ENCODE data around the gene MKLN1. TPM values are rescaled to one million over a fixed set of nuclear protein-coding genes. Genes with fewer than 3 reads are reported as not detected.

MKLN1 gene
- total and polyA plus RNA-seq, 2 of the 4 experiments (the other 2 are of a cell fraction): 17.5 to 52.0 TPM

DNA sequence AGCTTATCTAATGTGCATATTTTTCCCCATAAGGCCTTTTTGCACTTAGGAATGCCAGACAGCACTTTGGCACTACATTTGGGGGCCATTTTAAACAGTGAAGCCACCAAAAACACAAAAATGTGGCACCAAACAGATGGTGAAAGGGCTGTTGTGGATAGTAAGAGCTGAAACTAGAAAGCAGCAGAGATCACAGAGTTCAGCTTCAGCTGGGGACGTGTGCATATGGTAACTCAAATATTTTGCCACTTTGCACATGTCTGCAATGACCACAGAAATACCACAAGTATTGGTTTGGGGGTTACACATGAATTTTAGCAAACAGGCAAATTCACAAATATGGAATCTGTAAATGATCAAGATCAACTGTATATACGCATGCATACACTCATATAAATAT, 155.9 kb downstream of the MKLN1 start:
- CTCF ChIA-PET: interaction anchor here (0.7 kb wide), 1 partner anchor 378 kb away, joined by 3 read pairs; no protein-coding TSS in a partner anchor
- H3K4ac ChIP-seq (ENCODE audit: low read depth, low read length): no peak overlapping the region
- WGBS, 2 experiments (ENCODE audit: extremely low coverage in 2 of 2, insufficient read length in 1 of 2): no CpG with 5 or more reads among the region's 2 CpGs
- no peak overlapping the region for H3K18ac ChIP-seq (ENCODE audit: low read depth, low read length)
- H2AFZ ChIP-seq (replicated peaks; ENCODE audit: low read length, poor library complexity): no peak overlapping the region
- H4K5ac ChIP-seq (ENCODE audit: low read depth, low read length): no peak overlapping the region
- H3K23ac ChIP-seq (ENCODE audit: low read depth, low read length): no peak overlapping the region
- H3K79me1 ChIP-seq (ENCODE audit: low read depth in 1 of 2, low read length in 2 of 2): peaks cover 0 to 12% of the 10 kb centered on the region in 2 experiments; a peak in 2 of 4 replicates
- ATAC-seq (ENCODE audit: low read depth) (no peak), DNase-seq (no peak)
- H4K8ac ChIP-seq (ENCODE audit: low read depth in 2 of 2, low read length in 2 of 2): no peak overlapping the region
- H4K91ac ChIP-seq (ENCODE audit: insufficient read depth, low read depth, low read length): no peak overlapping the region
- no peak for TF ChIP-seq CEBPB (IDR thresholded peaks at IDR 0.05; ENCODE audit: low read depth, low read length)
- no peak for TF ChIP-seq POLR2A (IDR thresholded peaks at IDR 0.05; ENCODE audit: low read depth, low read length)
- TF ChIP-seq RFX5 (IDR thresholded peaks at IDR 0.05; ENCODE audit: low read depth, low read length): no peak
- H3K14ac ChIP-seq (replicated peaks; ENCODE audit: low read depth, low read length): no peak overlapping the region
- BruUV-seq (replicated peaks): no TSS peak
- no peak overlapping the region for H3K9ac ChIP-seq (ENCODE audit: low read depth, low read length)
- H4K20me1 ChIP-seq (ENCODE audit: insufficient read depth, low read length): no peaks in the 10 kb centered on the region
- H3K9me1 ChIP-seq (ENCODE audit: insufficient read depth, low read length): peaks cover 5% of the 10 kb centered on the region
- POLR2A ChIA-PET (ENCODE audit: unreplicated experiment): no interaction called here
- H3K36me3 ChIP-seq (ENCODE audit: control insufficient read depth, insufficient read depth, low read length): peaks cover 11% of the 10 kb centered on the region
- H3K4me3 ChIP-seq (ENCODE audit: insufficient read depth, low read depth, low read length): no peak overlapping the region
- H2BK20ac ChIP-seq (ENCODE audit: low read depth, low read length): no peak overlapping the region
- no peak overlapping the region for H2AK5ac ChIP-seq (ENCODE audit: low read depth, low read length)
- H3K4me1 ChIP-seq (ENCODE audit: control insufficient read depth, insufficient read depth, low read length): no peaks in the 10 kb centered on the region
- H2BK5ac ChIP-seq (ENCODE audit: low read depth, low read length, poor library complexity, severe bottlenecking): no peak overlapping the region
- in situ Hi-C loops (cut with MboI; ENCODE audit: low sequenced_read_pairs): no loop called here
- no peak overlapping the region for H2BK120ac ChIP-seq (ENCODE audit: low read depth, low read length)
- no peak overlapping the region for H2AK9ac ChIP-seq (replicated peaks; ENCODE audit: low read depth, low read length, poor library complexity)
- no peak overlapping the region for H2BK15ac ChIP-seq (ENCODE audit: low read depth, low read length)
- no peaks in the 10 kb centered on the region for H3K27me3 ChIP-seq (ENCODE audit: control insufficient read depth, insufficient read depth, low read length)
- H3K27ac ChIP-seq (ENCODE audit: insufficient read depth, low read length): no peak overlapping the region
- no peak overlapping the region for H3K56ac ChIP-seq (ENCODE audit: extremely low read depth, insufficient read depth, low read length)
- intact Hi-C loops (cut with micrococcal nuclease): no loop called here
- H3K9me3 ChIP-seq (ENCODE audit: control insufficient read depth, insufficient read depth, low read length): no peaks in the 10 kb centered on the region
- H3K4me2 ChIP-seq (ENCODE audit: low read depth, low read length): no peak overlapping the region
- dilution Hi-C loops (cut with HindIII; ENCODE audit: low sequenced_read_pairs, unreplicated experiment): no loop called here
